SKM-1 treated with dmso at 0.1 percent for 144 hours (cell line): ENCODE results near the gene PLD2.
"Not testable (repeated sequence)": the region's sequence is repeated elsewhere in the genome, so short reads cannot be mapped to it uniquely, and the experiment has no call there.

Experiments
- DNase-seq: peaks from one replicate; lab custom pipeline; 2025; ENCODE audit not compliant: unreplicated experiment; lab: John Stamatoyannopoulos, UW

PLD2 gene

GRCh38 chr17:4789951-4790704 is 16.8 kb upstream of the PLD2 start:
- peak; percentile 61 for DNase-seq

- no peak for DNase-seq
Observed at GRCh38 chr17:4790705-4791088, 16.3 kb upstream of the PLD2 start.

- no peak for DNase-seq
Observed at GRCh38 chr17:4795168-4795567, 11.8 kb upstream of the PLD2 start.

DNA sequence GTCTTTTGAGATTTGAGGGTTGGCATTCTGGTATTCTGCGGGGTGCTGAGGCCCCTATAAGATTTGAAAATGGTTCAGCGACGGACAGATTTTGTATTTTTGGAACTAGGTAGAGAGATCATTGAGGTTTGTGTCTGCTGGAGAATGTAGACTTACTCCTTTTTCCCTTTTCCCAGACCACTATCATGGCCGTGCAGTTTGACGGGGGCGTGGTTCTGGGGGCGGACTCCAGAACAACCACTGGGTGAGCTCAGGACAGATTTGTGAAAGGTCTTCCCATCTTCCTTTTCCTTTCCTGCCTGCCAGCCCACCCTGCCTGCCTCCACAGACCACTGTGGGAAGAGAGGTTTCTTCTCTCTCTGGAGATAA is 10.4 kb upstream of the PLD2 start:
- DNase-seq, result no peak

DNA sequence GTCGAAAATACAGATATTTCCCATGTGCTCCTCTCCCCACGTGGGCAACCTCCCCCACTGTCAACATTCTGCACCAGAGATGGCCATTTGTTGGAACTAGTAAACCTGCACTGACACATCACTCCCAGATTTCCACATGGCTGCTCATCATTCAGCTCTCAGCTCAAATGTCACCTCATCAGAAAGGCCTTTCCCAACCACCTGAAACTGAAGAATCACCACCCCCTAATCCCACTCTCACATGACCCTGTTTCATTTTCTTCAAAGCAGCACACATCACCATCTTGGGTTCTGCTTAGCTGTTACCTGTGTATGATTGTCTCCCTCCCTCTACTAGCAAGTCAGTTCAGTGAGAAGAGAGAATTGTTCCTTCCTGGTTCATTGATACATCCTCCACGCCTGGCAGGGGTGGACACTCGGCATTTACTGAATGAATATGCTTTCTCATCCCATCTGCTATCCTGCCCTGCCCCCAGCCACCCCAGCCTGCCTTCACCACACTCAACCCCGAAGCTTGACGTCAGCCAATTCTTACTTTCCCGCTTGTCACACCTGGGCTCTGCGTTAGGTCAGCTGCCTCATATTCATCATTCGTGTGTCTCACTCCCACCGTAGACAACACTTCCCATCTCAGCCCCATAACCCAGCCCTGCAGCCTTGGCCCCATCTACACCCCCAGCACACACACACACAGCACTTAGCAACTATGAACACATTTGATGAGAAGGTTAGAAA is 6.3 kb upstream of the PLD2 start:
- DNase-seq, result no peak

DNA sequence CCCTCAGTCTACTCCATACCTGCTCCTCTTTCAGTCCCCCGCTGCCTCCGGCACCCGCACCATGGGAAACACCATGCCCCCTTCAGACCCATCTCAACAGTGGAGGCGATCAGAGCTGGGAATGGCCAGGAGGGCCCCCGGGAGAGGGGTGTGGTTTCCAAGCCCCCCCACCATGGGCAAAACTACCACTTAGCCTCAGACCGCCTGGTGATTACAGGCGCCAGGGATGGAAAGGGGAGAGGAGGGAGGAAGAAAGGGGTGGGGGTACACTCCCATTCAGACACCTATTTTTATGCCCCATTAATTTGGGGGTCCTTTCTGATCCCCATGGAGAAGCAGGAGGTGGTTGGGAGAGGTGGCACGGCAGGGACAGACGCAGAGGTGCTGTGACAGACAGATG is 4.7 kb upstream of the PLD2 start, which contains the start of gene C17orf114:
TSS of gene C17orf114 (minus strand) at position 101 of the 400 bp plus-strand sequence.
- DNase-seq, result no peak

DNA sequence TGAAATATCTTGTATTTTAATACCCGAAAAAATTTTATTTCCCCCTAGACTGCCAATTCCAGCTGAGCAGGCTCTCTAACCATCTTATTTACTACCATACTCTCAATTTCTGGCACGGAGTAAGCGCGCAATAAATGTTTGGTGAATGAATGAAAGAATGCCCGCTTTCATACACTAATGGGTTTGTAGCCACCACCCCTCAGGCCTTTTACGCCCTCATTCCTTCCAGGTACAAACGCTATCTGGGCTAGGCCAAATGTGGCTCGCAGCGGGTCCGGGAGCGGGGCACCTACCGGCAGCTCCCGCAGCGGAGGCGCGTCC is 536 bp upstream of the PLD2 start:
- DNase-seq, result no peak

DNA sequence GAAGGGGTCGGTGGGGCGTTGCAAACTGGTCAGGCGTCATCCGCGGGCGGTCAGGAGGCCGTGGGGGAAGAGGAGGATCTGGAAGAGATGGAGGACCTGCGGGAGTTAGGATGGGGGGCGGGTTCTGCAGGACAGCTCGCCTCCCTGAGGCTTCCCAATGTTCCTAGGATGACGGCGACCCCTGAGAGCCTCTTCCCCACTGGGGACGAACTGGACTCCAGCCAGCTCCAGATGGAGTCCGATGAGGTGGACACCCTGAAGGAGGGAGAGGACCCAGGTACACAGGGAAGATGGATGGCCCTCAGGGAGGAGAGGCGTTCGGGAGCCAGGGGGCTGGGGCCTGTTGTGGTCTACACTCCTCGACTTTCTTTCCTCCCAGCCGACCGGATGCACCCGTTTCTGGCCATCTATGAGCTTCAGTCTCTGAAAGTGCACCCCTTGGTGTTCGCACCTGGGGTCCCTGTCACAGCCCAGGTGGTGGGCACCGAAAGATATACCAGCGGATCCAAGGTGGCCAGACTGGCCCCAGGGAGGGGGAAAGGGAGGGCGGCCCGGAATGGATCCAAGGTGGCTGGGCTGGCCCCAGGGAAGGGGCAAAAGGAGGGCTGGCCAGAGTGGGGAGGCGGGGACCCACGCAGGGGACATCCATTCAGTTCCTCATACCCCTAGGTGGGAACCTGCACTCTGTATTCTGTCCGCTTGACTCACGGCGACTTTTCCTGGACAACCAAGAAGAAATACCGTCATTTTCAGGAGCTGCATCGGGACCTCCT is 839 bp downstream of the PLD2 start:
- DNase-seq, result no peak

DNA sequence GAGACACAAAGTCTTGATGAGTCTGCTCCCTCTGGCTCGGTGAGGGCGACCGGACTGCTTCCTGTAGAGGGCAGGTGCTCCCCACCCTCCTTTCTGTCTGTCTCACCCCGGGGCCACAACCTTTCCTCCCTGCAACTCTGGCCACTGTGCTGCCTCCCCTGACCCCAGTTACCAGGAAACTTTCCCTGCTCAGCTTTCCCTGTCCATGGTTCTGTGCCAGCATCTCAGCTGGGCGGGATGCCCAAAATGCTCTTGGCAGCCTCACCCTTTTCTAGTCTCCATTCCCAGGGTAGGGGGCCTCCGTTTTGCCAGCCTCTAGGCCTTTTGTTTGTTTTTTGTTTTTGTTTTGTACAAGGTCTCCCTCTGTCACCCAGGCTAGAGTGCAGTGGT is 1.4 kb downstream of the PLD2 start:
- DNase-seq, result no peak

DNA sequence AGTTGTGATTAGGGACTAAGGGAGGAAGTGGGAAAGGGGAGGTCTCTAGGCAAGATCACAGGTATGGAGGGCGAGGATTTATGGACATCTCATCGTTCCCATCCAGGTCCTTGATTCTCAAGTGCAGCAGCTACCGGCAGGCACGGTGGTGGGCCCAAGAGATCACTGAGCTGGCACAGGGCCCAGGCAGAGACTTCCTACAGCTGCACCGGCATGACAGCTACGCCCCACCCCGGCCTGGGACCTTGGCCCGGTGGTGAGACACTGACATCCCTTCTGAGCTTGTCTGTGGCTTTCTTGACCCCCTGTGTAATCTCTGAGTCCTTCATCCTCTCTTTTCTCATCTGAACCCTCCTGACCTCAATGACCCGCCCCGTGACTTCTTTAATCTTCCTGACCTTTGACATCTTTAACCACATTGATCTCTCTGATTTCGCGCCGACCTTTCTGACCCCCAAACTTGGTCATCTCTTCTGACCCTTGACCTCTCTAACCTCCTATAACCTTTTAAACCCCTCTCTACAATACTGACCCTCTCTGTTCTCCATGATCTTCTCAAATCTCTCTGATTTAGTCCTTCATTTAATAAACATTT is 3.8 kb downstream of the PLD2 start:
- no peak for DNase-seq

- DNase-seq, result no peak
Observed at GRCh38 chr17:4811471-4811870, 4.5 kb downstream of the PLD2 start.

- DNase-seq, result no peak
Observed at GRCh38 chr17:4812690-4813089, 5.7 kb downstream of the PLD2 start.

DNA sequence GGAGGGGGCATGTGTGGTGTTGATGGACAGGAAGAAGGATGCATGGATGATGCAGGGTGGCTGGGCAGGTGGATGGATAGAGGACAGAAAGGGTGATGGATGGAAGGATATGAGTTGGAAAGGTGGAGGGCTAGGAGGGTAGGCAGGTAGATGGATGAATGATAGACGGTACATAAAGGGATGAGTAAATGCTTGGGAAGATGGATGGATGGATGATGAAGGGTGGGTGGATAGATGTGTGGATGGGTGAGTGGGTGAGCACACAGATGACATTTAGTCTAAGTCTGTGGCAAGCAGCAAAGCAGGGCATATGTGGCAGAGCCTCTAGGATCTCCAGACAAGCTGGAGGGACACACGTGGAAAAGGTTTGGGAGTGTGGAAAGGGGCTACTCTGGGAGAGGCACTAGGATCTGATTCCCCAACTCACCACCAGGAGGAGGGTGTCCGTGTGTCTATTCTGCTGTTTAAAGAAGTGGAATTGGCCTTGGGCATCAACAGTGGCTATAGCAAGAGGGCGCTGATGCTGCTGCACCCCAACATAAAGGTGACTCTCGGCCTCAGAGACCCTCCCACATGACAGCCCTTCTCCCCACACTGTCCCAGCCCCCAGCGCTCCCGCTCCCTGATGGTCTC is 8.2 kb downstream of the PLD2 start:
- DNase-seq, result no peak

- no peak for DNase-seq
Observed at GRCh38 chr17:4816826-4817225, 9.9 kb downstream of the PLD2 start.

GRCh38 chr17:4818276-4818675 is 11.3 kb downstream of the PLD2 start:
- DNase-seq, result no peak

GRCh38 chr17:4822835-4823234 is 15.9 kb downstream of the PLD2 start:
- no peak for DNase-seq

DNA sequence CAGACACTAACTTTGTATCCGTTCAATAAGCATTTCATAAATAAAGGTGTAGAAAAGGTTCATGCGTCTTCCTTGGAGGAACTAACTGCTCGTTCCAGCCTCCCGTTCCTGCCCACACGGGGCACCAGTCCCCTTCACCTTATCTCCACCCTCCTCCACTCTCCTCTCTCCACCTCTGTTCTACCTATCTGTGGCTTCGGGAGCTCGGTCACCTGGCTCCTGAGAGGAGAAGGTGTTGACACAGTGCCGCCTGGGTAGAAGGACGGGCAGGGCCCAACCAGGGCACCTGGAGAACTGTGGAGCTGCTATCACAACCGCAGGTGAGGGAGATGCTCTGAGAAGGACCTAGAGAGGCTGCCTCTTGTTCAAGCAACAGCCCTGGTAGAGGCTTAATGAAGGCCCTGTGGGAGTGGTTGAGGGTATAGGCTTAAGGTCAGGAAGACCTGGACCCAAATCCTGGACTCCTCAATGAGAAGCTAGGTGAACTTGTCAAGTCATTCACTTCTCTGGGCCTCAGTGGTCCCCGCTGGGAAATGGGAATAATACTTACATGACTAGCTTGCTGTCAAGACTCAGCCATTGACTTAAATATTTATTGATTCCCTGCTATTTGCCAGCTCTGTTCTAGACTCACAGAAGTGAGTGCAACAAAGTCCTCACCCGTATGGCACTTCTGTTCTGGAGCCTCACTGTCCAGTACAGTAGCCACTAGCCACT is 16.6 kb downstream of the PLD2 start:
- DNase-seq, result no peak

GRCh38 chr17:4827399-4827798 is 20.4 kb downstream of the PLD2 start:
- DNase-seq, result no peak

GRCh38 chr17:4832829-4833177 is 25.9 kb downstream of the PLD2 start:
- DNase-seq, result not testable (repeated sequence)

DNA sequence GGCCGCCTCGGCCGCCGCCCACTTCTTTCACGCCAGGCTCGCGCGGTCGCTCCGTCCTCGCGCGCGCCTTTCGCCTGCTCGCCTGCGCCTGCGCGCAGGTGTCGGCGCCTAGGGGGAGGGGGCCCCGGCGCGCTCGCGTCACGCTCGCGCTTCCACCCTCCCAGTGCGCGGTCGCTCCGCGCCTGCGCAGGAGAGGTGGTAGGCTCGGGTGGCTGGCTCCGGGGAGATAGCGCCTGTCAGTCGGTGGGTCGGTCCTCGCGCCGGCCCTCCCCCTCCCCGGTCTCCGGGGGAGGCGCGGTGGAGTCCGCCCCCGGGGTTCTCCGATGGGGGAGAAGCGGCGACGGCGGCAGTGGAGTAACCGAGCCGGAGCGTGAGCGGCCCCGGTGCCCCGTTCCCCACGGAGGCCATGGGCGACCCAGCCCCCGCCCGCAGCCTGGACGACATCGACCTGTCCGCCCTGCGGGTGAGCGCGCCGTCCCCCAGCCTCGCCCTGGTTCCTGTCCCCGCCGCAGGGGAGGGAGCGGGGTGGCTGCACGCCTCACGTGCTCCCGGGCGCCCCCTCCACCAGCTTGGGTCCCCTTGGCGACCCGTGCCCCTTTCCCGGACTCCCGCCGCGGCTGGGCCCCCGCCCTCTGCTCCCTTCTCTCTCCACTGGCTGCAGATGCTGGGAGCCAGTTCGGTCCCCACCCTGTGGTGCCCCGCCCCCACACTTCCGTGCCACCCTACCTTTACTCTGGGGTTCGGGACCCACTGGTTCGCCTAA is 26.4 kb downstream of the PLD2 start, which contains the start of gene MINK1:
TSS of gene MINK1 (plus strand) at position 163 of the 763 bp plus-strand sequence. CDS start at position 407, 244 bp downstream.
- peak; percentile 61 for DNase-seq
